ENCODE measurements around the gene CFAP58.

- no peak for TF ChIP-seq POLR2AphosphoS5 (IDR thresholded peaks at IDR 0.05; ENCODE audit: low read depth, low read length)
- TF ChIP-seq REST (IDR thresholded peaks at IDR 0.05; ENCODE audit: insufficient read depth in 1 of 2, low read depth in 2 of 2, low read length in 2 of 2), result no peak
Observed at GRCh38 chr10:104424719-104425118, 71.1 kb downstream of the CFAP58 start.
